GM13976 (cell line): ENCODE data around the gene AP1S3.
"Not testable (repeated sequence)": the region's sequence is repeated elsewhere in the genome, so short reads cannot be mapped to it uniquely, and the experiment has no call there.

ENCODE experiments used
- DNase-seq: peaks from one replicate; pipeline ENCODE4 v3.0.0; 2012; ENCODE audit warnings: low spot score
- in situ Hi-C: fragments of 300-500 bp; cut with MboI; formaldehyde crosslinking; loops from one replicate; pipeline ENCODE4 v1.12.0; 2022; ENCODE audit warnings: low sequenced_read_pairs, mixed read lengths, inconsistent platforms; ENCODE audit not compliant: unreplicated experiment
- TF ChIP-seq, protein P1 (sequence below): IDR thresholded peaks from 2 replicates; pipeline ENCODE4 v1.5.1; 2012; ENCODE audit warnings: borderline replicate concordance, mild to moderate bottlenecking; ENCODE audit not compliant: insufficient read depth; ENCODE audit errors: extremely low read depth, missing control alignments, control extremely low read depth

AP1S3 gene

DNA sequence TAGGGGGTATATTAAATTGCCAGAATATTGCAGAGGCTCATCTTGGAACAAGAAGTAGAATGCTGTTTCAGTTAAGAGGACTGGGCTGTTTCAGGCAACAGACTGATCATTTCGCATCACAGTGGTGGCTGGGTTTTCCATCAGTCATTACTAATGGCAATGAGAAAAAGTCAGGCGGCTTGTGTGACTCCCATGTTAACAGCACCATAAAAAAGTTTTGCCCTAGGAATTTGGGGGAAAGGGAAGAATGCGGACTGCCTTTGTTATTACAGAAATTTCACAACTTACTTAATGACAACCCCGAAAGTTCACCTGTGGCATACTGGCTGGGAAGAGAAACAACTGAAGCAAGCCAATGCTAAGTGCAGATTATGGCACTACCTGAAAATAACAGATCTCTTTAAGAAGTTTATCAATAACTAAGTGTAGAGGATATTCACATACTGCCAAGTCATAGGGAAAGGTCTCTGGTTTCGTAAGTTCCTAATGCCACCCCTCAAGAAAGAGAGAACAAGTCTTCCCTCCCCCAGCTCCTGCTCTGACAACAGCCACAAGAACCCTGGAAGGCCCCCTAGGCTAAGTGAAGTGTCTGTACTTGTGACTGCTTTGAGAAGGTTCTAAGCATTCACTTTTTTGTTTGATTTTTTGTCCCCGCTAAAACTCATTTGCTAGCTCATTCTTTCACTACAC lies 40.5 kb upstream of the AP1S3 start:
- DNase-seq, result no peak
- TF ChIP-seq, protein P1, sequence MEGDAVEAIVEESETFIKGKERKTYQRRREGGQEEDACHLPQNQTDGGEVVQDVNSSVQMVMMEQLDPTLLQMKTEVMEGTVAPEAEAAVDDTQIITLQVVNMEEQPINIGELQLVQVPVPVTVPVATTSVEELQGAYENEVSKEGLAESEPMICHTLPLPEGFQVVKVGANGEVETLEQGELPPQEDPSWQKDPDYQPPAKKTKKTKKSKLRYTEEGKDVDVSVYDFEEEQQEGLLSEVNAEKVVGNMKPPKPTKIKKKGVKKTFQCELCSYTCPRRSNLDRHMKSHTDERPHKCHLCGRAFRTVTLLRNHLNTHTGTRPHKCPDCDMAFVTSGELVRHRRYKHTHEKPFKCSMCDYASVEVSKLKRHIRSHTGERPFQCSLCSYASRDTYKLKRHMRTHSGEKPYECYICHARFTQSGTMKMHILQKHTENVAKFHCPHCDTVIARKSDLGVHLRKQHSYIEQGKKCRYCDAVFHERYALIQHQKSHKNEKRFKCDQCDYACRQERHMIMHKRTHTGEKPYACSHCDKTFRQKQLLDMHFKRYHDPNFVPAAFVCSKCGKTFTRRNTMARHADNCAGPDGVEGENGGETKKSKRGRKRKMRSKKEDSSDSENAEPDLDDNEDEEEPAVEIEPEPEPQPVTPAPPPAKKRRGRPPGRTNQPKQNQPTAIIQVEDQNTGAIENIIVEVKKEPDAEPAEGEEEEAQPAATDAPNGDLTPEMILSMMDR, result no peak
- in situ Hi-C loops, result no loop called here

DNA sequence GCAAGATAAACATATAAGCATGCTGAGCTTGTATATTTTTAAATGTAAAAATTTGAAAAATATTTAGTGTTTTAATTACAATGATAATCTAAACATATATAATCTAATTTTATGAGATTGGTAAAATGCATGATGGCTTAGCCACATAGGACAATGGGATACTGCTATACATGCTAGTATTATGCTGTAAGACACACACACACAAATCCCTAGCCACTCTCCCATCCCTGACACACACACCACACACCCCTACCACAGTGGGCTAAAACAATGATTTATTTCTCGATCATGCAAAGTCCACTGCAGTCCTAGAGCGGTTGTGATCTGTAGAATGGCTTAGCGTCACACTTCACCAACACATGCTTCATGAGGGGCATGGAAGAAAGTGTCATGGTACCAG lies 36.3 kb upstream of the AP1S3 start:
- in situ Hi-C loops, result no loop called here
- TF ChIP-seq, protein P1, result no peak
- DNase-seq, result no peak

DNA sequence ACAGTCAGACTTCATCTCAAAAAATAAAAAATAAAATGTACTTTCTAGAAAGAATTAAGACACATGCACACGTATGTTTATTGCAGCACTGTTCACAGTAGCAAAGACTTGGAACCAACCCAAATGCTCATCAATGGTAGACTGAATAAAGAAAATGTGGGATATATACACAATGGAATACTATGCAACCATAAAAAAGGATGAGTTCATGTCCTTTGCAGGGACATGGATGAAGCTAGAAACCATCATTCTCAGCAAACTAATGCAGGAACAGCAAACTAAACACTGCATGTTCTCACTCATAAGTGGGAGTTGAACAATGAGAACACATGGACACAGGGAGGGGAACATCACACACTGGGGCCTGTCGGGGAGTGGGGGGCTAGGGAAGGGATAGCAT lies 35.4 kb upstream of the AP1S3 start:
- DNase-seq, in situ Hi-C loops: not testable (repeated sequence)

DNA sequence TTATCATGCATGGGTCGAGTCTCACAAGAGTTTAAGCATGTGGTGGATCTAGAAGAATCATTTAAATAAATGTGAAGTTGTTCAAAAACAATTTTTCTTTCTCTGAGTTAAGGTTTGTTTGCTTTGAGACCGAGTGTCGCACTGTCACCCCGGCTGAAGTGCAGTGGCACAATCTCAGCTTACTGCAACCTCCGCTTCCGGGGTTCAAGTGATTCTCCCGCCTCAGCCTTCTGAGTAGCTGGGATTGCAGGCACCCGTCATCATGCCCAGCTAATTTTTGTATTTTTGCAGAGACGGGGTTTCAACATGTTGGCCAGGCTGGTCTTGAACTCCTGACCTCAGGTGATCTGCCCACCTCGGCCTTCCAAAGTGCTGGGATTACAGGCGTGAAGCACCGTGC lies 34.3 kb upstream of the AP1S3 start:
- in situ Hi-C loops, DNase-seq: not testable (repeated sequence)

DNA sequence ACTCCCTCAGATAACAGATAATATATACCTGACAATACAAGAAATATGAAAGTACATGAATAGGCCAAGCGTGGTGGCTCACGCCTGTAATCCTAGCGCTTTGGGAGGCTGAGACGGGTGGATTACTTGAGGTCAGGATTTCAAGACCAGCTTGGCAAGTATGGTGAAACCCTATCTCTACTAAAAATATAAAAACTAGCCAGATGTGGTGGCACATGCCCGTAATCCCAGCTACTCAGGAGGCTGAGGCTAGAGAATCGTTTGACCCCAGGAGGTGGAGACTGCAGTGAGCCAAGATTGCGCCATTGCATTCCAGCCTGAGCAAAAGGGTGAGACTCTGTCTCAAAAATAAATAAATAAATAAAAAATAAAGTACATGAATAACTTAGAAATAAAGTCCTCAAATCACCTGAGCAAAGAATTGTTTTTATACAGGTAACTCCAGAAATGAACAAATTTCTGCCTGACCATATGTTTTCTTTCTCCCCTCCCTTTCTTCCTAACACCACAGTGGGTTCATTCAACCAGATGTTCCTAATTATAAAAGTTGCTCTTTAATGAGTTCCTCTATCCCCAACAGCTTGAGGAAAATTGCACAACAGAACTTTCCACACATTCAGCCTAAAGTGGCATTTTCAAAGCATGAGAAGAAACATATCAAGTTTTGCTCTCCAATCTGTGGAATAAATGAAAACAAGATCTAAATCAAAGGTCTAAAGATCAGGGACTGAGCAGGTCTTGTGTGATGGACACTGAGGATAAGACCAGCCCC lies 33.6 kb upstream of the AP1S3 start:
- TF ChIP-seq, protein P1, result no peak
- no peak for DNase-seq
- in situ Hi-C loops, result no loop called here

DNA sequence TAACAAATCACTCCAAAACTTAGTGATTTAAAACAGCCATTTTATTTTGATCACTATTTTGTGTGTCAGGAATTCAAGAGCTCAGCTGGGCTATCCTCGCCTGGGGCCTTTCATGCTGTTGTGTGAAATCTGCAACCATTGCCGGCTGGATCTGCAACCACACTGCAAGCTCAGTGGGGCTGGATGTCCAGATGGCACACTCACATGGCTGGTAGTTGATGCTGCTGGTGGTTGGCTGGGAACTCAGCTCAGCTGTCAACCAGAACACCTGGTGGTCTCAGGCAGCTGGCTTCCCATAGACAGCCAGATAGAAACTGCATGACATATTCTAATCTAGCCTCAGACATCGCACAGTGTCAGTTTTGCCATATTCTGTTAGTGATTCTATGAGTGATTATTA lies 30.6 kb upstream of the AP1S3 start:
- no peak for DNase-seq
- TF ChIP-seq, protein P1, result no peak
- in situ Hi-C loops, result no loop called here

DNA sequence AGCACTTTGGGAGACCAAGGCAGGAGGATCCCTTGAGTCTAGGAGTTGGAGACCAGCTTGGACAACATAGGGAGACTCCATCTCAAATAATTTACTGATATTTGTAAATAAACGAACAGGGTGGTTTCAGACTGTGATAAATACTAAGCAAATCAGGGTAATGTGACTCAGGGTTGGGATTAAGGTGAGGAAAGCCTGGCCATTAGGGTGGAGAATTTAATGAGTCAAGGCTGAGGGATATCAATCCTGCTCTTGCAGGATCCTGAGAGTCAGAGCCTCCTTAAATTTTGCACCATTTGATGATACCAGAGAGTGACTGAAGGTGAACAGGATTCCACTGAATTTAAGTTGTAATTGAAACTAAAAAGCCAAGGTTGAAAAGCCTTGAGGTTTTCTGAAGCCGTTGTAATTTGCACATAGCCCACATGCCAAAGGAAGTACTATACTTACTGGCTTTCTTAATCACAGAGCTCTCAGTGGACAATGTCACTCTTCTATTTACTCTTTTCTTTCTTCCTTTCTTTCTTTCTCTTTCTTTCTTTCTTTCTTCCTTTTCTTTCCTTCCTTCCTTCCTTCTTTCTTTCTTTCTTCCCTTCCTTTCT lies 28.6 kb upstream of the AP1S3 start:
- TF ChIP-seq, protein P1, result no peak
- no peak for DNase-seq
- in situ Hi-C loops, result no loop called here
